Activated CD4-positive, alpha-beta T cell treated with anti-CD3 and anti-CD28 coated beads for 24 hours (primary cell): ENCODE measurements around the gene ARVCF.

Experiments used
- DNase-seq, 2 donors: peaks; one replicate each; pipeline ENCODE4 v3.0.0-alpha.2; 2020; ENCODE audit warnings: low read depth in 2 of 2

Gene ARVCF

GRCh38 chr22:20015971-20016733 is 471 bp downstream of the ARVCF start:
- DNase-seq = peak in 1 of 2 donors; percentile 15

GRCh38 chr22:20015187-20015625 is 1.4 kb downstream of the ARVCF start:
- DNase-seq = no peak

- DNase-seq = no peak
These were observed 2.0 kb downstream of the ARVCF start for GRCh38 chr22:20014526-20015186.

GRCh38 chr22:20013382-20013871 is 3.2 kb downstream of the ARVCF start:
- DNase-seq = peak in 1 of 2 donors; percentile 13

GRCh38 chr22:20012741-20013331 is 3.8 kb downstream of the ARVCF start:
- no peak for DNase-seq

- no peak for DNase-seq
These were observed 4.5 kb downstream of the ARVCF start for GRCh38 chr22:20011993-20012740.

GRCh38 chr22:20011123-20011992 is 5.3 kb downstream of the ARVCF start:
- DNase-seq = no peak

- no peak for DNase-seq
These were observed 6.1 kb downstream of the ARVCF start for GRCh38 chr22:20010307-20011122.

GRCh38 chr22:20009582-20010306 is 6.9 kb downstream of the ARVCF start:
- DNase-seq = no peak

GRCh38 chr22:20009018-20009491 is 7.6 kb downstream of the ARVCF start:
- DNase-seq = no peak

- DNase-seq = no peak
These were observed 8.2 kb downstream of the ARVCF start for GRCh38 chr22:20008221-20008995.

GRCh38 chr22:20004464-20004863 is 12.2 kb downstream of the ARVCF start:
- no peak for DNase-seq

GRCh38 chr22:20003304-20003703 is 13.3 kb downstream of the ARVCF start:
- DNase-seq = no peak

- no peak for DNase-seq
These were observed 14.0 kb downstream of the ARVCF start for GRCh38 chr22:20002636-20003035.

GRCh38 chr22:20002128-20002527 is 14.5 kb downstream of the ARVCF start:
- no peak for DNase-seq

- DNase-seq = no peak
These were observed 15.5 kb downstream of the ARVCF start for GRCh38 chr22:20001082-20001638.

- DNase-seq = no peak
These were observed 16.2 kb downstream of the ARVCF start for GRCh38 chr22:20000246-20001081.
